Diencephalon (tissue), 1 donor: ENCODE data around the gene SRGAP2C. TPM values are rescaled to one million over a fixed set of nuclear protein-coding genes. Genes with fewer than 3 reads are reported as not detected.

Experiments used
- small RNA-seq: library from RNA; depleted of rRNA; stranded (forward); fragments of <200 nt; gene quantifications from one replicate; pipeline ENCODE3, GENCODE V24; 2014
- total RNA-seq: library from RNA; depleted of rRNA; stranded (reverse); fragments of >200 nt; gene quantifications from one replicate; pipeline ENCODE4 v1.2.3, GENCODE V29; 2014

Gene SRGAP2C
- 58.1 TPM for total RNA-seq

GRCh38 chr1:121184290-121185127 is at the start of gene SRGAP2C, which contains the start of gene FAM72B:
Gene SRGAP2C, plus strand, starts transcription at chr1:121184975. Its CDS starts 2,472 bp downstream, at chr1:121187447.
Gene FAM72B, minus strand, starts transcription at chr1:121184340. Its CDS starts 851 bp downstream, at chr1:121183489.

Small RNA genes within 50 kb of the gene (small RNA-seq; reads per million reads assigned to genes)
- gene AC243994.1, result not detected

Other genes starting within 250 kb of the SRGAP2C start
- gene FAM72B, start 635 bp upstream of the SRGAP2C start, total RNA-seq, result 2.8 TPM